OCI-LY7 (cell line): ENCODE data around the gene GPR37. TPM values are rescaled to one million over a fixed set of nuclear protein-coding genes. Genes with fewer than 3 reads are reported as not detected.

Experiments
- BruUV-seq: library from RNA; stranded (reverse); fragments of 400-500 nt; replicated peaks from 2 replicates; lab custom pipeline; 2021; lab: Mats Ljungman, UMichigan
- CTCF ChIA-PET: fragments of 300-600 bp; sonication (Branson Sonifier 250); formaldehyde crosslinking; loops from one replicate; lab custom pipeline; 2022; ENCODE audit warnings: antibody characterized with exemption; ENCODE audit not compliant: unreplicated experiment; lab: Charles Lee
- POLR2A ChIA-PET: fragments of 300-600 bp; sonication (Branson Sonifier 250); formaldehyde crosslinking; loops from one replicate; lab custom pipeline; 2022; ENCODE audit warnings: antibody characterized with exemption; lab: Charles Lee
- DNase-seq: peaks from one replicate; pipeline ENCODE4 v3.0.0-alpha.2; 2015; ENCODE audit warnings: low spot score
- H2AFZ ChIP-seq: fragments of 200-600 bp; sonication (generic), shearing (Covaris generic); 2 replicates; pipeline ENCODE4 v1.6.1; 2014; ENCODE audit warnings: mild to moderate bottlenecking, antibody characterized with exemption, low read length, moderate library complexity
- H3K27ac ChIP-seq: fragments of 200-600 bp; sonication (generic); 2 replicates; pipeline ENCODE4 v1.5.1; 2014; ENCODE audit warnings: mixed run types, low read depth, mild to moderate bottlenecking, moderate library complexity, low read length, inconsistent platforms; ENCODE audit not compliant: poor library complexity, severe bottlenecking
- H3K36me3 ChIP-seq: fragments of 200-600 bp; sonication (generic); 2 replicates; pipeline ENCODE4 v1.6.1; 2014; ENCODE audit warnings: mild to moderate bottlenecking, antibody characterized with exemption, low read length, moderate library complexity, mixed read lengths; ENCODE audit not compliant: insufficient read depth
- H3K4me1 ChIP-seq: fragments of 200-600 bp; sonication (generic); 2 replicates; pipeline ENCODE4 v1.5.1; 2014; ENCODE audit warnings: mild to moderate bottlenecking, low read length; ENCODE audit not compliant: insufficient read depth, poor library complexity, severe bottlenecking
- H3K4me2 ChIP-seq: fragments of 200-600 bp; sonication (generic); 2 replicates; pipeline ENCODE4 v1.6.1; 2014; ENCODE audit warnings: mild to moderate bottlenecking, low read length
- H3K4me3 ChIP-seq: fragments of 200-600 bp; sonication (generic); 2 replicates; pipeline ENCODE4 v1.5.1; 2014; ENCODE audit warnings: mild to moderate bottlenecking, low read depth, low read length; ENCODE audit not compliant: poor library complexity, severe bottlenecking
- H3K79me2 ChIP-seq: fragments of 200-600 bp; sonication (generic); 2 replicates; pipeline ENCODE4 v1.6.1; 2016; ENCODE audit warnings: low read depth, mild to moderate bottlenecking, low read length, moderate library complexity, mixed read lengths; ENCODE audit not compliant: insufficient read depth
- H3K9me2 ChIP-seq: fragments of 200-600 bp; sonication (generic); 2 replicates; pipeline ENCODE4 v1.6.1; 2016; ENCODE audit warnings: mild to moderate bottlenecking, low read length, mixed read lengths; ENCODE audit not compliant: insufficient read depth
- H3K9me3 ChIP-seq: fragments of 200-600 bp; sonication (generic); 2 replicates; pipeline ENCODE4 v1.6.1; 2014; ENCODE audit warnings: mild to moderate bottlenecking, mixed run types, low read length, mixed read lengths
- H4K20me1 ChIP-seq: fragments of 200-600 bp; sonication (generic); 2 replicates; pipeline ENCODE4 v1.6.1; 2014; ENCODE audit warnings: mild to moderate bottlenecking, antibody characterized with exemption, low read length, moderate library complexity, mixed read lengths; ENCODE audit not compliant: insufficient read depth
- EZH2phosphoT487 ChIP-seq: fragments of 200-600 bp; sonication (generic); IDR thresholded peaks from 2 replicates; pipeline ENCODE4 v1.6.1; 2018; ENCODE audit warnings: low read depth, borderline replicate concordance, mild to moderate bottlenecking, mixed run types, antibody characterized with exemption, low read length, moderate library complexity, mixed read lengths
- intact Hi-C: fragments of 100-400 bp; cut with micrococcal nuclease; formaldehyde crosslinking; loops from one replicate; pipeline ENCODE4 v1.10.0; 2022; ENCODE audit not compliant: unreplicated experiment
- total RNA-seq, 2 experiments: library from RNA; depleted of rRNA in 1 of 2; stranded (reverse); fragments of >200 nt in 1 of 2; shearing (Covaris generic) in 1 of 2; gene quantifications; 2 replicates each; pipeline ENCODE4 v1.2.3, GENCODE V29; 2014 to 2022
- TF ChIP-seq, protein P1 (sequence below): fragments of 200-600 bp; sonication (generic); conservative IDR thresholded peaks from 2 replicates; pipeline ENCODE4 v1.5.1; 2014; ENCODE audit warnings: mild to moderate bottlenecking, antibody characterized with exemption, low read length, moderate library complexity, mixed read lengths

Gene GPR37
- total RNA-seq, 2 experiments from 2014 or later: not detected

DNA sequence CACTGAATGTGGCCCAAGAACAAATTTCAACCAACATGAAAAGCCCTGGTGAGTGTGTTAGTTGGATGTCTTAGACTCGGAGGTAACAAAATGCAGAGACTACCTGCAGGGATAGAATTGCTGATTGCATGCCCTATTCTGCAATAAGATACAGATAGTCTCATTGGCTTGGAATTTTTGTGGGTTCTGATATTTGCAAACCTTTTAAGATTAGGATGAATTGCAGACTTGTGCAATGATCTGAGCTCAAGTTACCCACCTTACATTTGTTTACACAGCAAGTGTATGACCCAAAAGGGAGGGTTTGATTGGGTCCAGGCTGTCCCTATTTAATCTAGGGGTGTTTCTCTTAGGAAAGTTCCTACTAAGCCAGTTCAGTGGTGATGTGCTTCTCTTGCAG, 45.4 kb downstream of the GPR37 start:
- DNase-seq: no peak
- H3K4me3 ChIP-seq: no peak overlapping the region
- no peaks in the 10 kb centered on the region for H4K20me1 ChIP-seq
- no peak overlapping the region for H2AFZ ChIP-seq
- intact Hi-C loops: no loop called here
- H3K27ac ChIP-seq: no peak overlapping the region
- no peaks in the 10 kb centered on the region for H3K79me2 ChIP-seq
- ChIA-PET CTCF (no interaction called here), POLR2A (no interaction called here)
- no peaks in the 10 kb centered on the region for H3K9me3 ChIP-seq
- H3K36me3 ChIP-seq: no peaks in the 10 kb centered on the region
- TF ChIP-seq, protein P1, sequence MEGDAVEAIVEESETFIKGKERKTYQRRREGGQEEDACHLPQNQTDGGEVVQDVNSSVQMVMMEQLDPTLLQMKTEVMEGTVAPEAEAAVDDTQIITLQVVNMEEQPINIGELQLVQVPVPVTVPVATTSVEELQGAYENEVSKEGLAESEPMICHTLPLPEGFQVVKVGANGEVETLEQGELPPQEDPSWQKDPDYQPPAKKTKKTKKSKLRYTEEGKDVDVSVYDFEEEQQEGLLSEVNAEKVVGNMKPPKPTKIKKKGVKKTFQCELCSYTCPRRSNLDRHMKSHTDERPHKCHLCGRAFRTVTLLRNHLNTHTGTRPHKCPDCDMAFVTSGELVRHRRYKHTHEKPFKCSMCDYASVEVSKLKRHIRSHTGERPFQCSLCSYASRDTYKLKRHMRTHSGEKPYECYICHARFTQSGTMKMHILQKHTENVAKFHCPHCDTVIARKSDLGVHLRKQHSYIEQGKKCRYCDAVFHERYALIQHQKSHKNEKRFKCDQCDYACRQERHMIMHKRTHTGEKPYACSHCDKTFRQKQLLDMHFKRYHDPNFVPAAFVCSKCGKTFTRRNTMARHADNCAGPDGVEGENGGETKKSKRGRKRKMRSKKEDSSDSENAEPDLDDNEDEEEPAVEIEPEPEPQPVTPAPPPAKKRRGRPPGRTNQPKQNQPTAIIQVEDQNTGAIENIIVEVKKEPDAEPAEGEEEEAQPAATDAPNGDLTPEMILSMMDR: no peak
- TF ChIP-seq EZH2phosphoT487: no peak
- BruUV-seq: no TSS peak
- H3K9me2 ChIP-seq: no peaks in the 10 kb centered on the region
- H3K4me1 ChIP-seq: no peaks in the 10 kb centered on the region
- H3K4me2 ChIP-seq: no peak overlapping the region

DNA sequence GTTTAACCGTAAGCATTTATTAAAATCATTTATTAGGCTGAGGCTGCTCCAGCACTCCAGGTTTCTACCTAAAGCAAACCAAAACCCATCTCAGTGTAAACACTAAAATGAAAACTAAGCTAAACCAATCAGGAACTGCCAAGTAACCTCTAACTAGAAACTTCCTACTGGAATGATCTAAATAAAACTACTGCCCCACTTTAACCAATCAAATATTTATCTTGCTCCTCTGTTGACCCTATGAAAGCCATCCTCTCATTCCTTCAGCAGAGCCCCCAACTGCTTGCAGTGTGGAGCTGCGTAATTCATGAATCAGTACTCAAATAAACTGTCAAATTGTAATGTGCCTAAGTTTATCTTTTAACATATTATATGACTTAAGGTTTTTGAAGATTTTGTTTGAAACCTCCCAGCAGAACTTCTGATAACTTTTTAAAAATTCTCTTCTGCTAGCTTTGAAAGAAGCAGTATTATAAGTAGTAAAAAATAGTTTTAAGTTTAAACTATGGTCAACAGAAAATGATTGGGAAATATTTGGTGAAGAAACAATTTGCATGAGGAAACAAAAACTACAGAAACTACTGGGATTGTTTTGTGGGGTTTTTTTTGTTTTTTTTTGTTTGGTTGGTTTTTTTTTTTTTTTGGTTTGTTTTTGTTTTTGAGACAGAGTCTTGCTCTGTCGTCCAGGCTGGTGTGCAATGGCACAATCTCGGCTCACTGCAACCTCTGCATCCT, 47.4 kb downstream of the GPR37 start:
- Histone ChIP-seq H4K20me1 (no peaks in the 10 kb centered on the region), H2AFZ (no peak overlapping the region), H3K36me3 (no peaks in the 10 kb centered on the region), H3K4me1 (no peaks in the 10 kb centered on the region), H3K4me2 (no peak overlapping the region), H3K9me2 (no peaks in the 10 kb centered on the region), H3K79me2 (no peaks in the 10 kb centered on the region), H3K9me3 (no peaks in the 10 kb centered on the region), H3K27ac (no peak overlapping the region), H3K4me3 (no peak overlapping the region)
- DNase-seq: no peak
- no peak for TF ChIP-seq EZH2phosphoT487
- TF ChIP-seq, protein P1: no peak
- POLR2A ChIA-PET: interaction anchor here (0.7 to 0.9 kb wide), 2 partner anchors 20 to 106 kb away, joined by 3 to 6 read pairs; no protein-coding TSS in a partner anchor
- intact Hi-C loops: no loop called here
- CTCF ChIA-PET: no interaction called here
- no TSS peak for BruUV-seq

DNA sequence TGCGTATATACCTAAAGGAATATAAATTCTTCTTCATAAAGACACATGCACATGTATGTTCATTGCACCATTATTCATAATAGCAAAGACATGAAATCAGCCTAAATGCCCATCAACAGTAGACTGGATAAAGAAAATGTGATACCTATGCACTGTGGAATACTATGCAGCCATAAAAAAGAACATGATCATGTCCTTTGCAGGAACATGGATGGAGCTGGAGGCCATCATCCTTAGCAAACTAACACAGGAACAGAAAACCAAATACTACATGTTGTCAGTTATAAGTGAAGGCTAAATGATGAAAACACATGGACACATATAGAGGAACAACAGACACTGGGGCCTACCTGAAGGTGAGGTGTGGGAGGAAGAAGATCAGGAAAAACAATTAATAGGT, 48.7 kb downstream of the GPR37 start:
- ChIA-PET POLR2A (no interaction called here), CTCF (no interaction called here)
- TF ChIP-seq EZH2phosphoT487: no peak
- TF ChIP-seq, protein P1: no peak
- no peaks in the 10 kb centered on the region for H3K4me1 ChIP-seq
- H3K4me3 ChIP-seq: no peak overlapping the region
- H3K4me2 ChIP-seq: no peak overlapping the region
- H3K9me3 ChIP-seq: no peaks in the 10 kb centered on the region
- H3K36me3 ChIP-seq: no peaks in the 10 kb centered on the region
- intact Hi-C loops: no loop called here
- no peak for DNase-seq
- H3K27ac ChIP-seq: no peak overlapping the region
- H3K79me2 ChIP-seq: no peaks in the 10 kb centered on the region
- no TSS peak for BruUV-seq
- H3K9me2 ChIP-seq: no peaks in the 10 kb centered on the region
- H4K20me1 ChIP-seq: no peaks in the 10 kb centered on the region
- H2AFZ ChIP-seq: no peak overlapping the region
